WI38 (cell line): ENCODE measurements around the gene KCNMB3.
"Not testable (repeated sequence)": the region's sequence is repeated elsewhere in the genome, so short reads cannot be mapped to it uniquely, and the experiment has no call there.

ENCODE experiments used
- H3K4me3 ChIP-seq: 2 replicates; pipeline ENCODE4 v1.5.1; 2011; ENCODE audit warnings: low read depth, mild to moderate bottlenecking, control low read depth, low read length
- CTCF ChIP-seq: IDR thresholded peaks from 2 replicates; pipeline ENCODE4 v1.5.1; 2012; ENCODE audit warnings: low read depth, mild to moderate bottlenecking, control low read depth, low read length

KCNMB3 gene

GRCh38 chr3:179286331-179286730, 35.4 kb upstream of the KCNMB3 start:
- no peak overlapping the region for H3K4me3 ChIP-seq
- no peak for TF ChIP-seq CTCF

GRCh38 chr3:179281825-179282224, 30.9 kb upstream of the KCNMB3 start:
- TF ChIP-seq CTCF = no peak
- no peak overlapping the region for H3K4me3 ChIP-seq

- no peak overlapping the region for H3K4me3 ChIP-seq
- TF ChIP-seq CTCF = no peak
These were observed 28.9 kb upstream of the KCNMB3 start for GRCh38 chr3:179279837-179280236.

- H3K4me3 ChIP-seq = no peak overlapping the region
- no peak for TF ChIP-seq CTCF
These were observed 28.2 kb upstream of the KCNMB3 start for GRCh38 chr3:179278932-179279693.

- no peak overlapping the region for H3K4me3 ChIP-seq
- no peak for TF ChIP-seq CTCF
These were observed 27.2 kb upstream of the KCNMB3 start for GRCh38 chr3:179278151-179278550.

- no peak overlapping the region for H3K4me3 ChIP-seq
- no peak for TF ChIP-seq CTCF
These were observed 25.8 kb upstream of the KCNMB3 start for GRCh38 chr3:179276743-179277142.

GRCh38 chr3:179276001-179276400, 25.1 kb upstream of the KCNMB3 start:
- no peak for TF ChIP-seq CTCF
- H3K4me3 ChIP-seq = no peak overlapping the region

GRCh38 chr3:179274434-179274833, 23.5 kb upstream of the KCNMB3 start:
- not testable (repeated sequence) for H3K4me3 ChIP-seq
